ENCODE measurements around the gene GFER.

GRCh38 chr16:1980770-1981087 lies 3.3 kb upstream of the GFER start:
- TF ChIP-seq EGR1 (IDR thresholded peaks at IDR 0.05; ENCODE audit: low read depth in 2 of 2) (no peak), GABPA (IDR thresholded peaks at IDR 0.05 in 1 of 2, conservative IDR thresholded peaks at IDR 0.05 in 1 of 2) (no peak), FOXA1 (IDR thresholded peaks at IDR 0.05) (no peak)
